ENCODE data around the gene CHST4. TPM values are rescaled to one million over a fixed set of nuclear protein-coding genes. Genes with fewer than 3 reads are reported as not detected.
A peak's percentile ranks its signal among the peaks of the same experiment; 100 is the strongest.

Gene CHST4
- under 1 TPM in 1 of 2 donors, not detected in 1; 0.67 TPM for total RNA-seq

DNA sequence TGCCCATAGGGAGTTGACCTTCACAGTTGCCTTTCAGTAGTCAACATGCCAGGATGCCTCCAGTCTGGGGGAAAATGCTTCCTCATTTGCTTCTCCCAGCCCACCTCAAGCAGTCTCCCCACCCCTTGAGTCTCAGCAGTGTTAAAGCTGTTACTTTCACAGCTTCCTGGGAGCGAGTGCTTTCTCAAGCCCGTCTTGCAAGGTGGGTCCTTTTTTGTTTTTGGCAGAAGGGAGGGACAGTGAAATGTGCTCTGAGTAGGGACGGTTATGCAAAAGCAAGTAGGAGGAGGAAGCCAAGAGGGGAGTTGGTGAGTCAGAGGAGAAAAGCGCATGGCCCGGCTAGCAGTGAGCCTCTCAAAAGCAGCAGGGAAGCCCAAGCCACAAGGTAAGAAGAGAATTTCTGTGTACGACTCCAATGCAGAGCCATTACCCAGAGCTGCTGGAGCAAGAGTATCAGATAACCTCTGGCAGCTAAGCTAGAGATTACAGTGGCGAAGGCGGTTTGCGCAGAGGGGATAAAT lies at the start of gene CHST4:
TSS of gene CHST4 (plus strand) at position 316 of the 521 bp plus-strand sequence. CDS start 10,252 bp downstream, outside the sequence.
- Histone ChIP-seq H3K27ac (no peak within 1 kb of the TSS), H3K4me3 (no peak within 1 kb of the TSS), H3K36me3 (no peaks in the 10 kb centered on the region), H3K9me3 (no peaks in the 10 kb centered on the region), H3K4me1 (peaks cover 0 to 7% of the 10 kb centered on the region in 2 donors), H3K27me3 (no peaks in the 10 kb centered on the region)
- no peak for DNase-seq (ENCODE audit: low spot score)
- TF ChIP-seq, protein P1, sequence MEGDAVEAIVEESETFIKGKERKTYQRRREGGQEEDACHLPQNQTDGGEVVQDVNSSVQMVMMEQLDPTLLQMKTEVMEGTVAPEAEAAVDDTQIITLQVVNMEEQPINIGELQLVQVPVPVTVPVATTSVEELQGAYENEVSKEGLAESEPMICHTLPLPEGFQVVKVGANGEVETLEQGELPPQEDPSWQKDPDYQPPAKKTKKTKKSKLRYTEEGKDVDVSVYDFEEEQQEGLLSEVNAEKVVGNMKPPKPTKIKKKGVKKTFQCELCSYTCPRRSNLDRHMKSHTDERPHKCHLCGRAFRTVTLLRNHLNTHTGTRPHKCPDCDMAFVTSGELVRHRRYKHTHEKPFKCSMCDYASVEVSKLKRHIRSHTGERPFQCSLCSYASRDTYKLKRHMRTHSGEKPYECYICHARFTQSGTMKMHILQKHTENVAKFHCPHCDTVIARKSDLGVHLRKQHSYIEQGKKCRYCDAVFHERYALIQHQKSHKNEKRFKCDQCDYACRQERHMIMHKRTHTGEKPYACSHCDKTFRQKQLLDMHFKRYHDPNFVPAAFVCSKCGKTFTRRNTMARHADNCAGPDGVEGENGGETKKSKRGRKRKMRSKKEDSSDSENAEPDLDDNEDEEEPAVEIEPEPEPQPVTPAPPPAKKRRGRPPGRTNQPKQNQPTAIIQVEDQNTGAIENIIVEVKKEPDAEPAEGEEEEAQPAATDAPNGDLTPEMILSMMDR (IDR thresholded peaks at IDR 0.05), result no peak

DNA sequence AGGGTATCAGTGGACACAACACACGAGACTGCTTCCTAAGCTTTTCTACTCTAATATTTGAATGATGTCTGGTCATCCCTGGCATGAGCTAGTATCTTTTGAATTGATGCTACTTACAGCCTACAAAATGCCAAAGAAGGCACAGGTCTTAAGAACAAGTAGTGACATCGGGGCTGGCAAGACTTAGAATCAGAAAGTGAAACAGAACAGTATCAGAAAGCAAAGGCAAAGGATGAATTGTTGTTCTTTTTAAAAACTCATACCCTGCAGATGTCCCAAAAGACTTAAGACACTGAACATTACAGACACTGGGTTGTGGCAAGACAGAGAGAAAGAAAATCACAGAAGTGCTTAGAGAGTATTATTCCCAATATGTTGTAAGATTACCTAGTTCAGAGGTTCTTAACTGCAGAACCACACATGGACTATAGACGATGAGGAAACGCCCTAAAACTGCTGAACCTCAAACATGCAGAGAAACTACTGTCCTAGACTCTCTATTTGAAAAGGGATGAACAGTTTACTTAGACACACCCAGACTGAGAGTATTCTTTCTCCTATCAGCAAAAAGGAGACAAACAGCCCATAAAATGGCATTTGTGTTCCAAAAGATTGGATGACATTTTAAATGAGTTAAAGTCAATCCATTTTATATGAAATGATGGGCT lies 49.6 kb upstream of the CHST4 start:
- DNase-seq (ENCODE audit: low spot score), result no peak
- Histone ChIP-seq H3K36me3 (peaks cover 40% of the 10 kb centered on the region), H3K4me3 (no peak overlapping the region), H3K9me3 (no peaks in the 10 kb centered on the region), H3K4me1 (no peaks in the 10 kb centered on the region), H3K27ac (no peak overlapping the region), H3K27me3 (no peaks in the 10 kb centered on the region)
- TF ChIP-seq, protein P1 (IDR thresholded peaks at IDR 0.05), result no peak

DNA sequence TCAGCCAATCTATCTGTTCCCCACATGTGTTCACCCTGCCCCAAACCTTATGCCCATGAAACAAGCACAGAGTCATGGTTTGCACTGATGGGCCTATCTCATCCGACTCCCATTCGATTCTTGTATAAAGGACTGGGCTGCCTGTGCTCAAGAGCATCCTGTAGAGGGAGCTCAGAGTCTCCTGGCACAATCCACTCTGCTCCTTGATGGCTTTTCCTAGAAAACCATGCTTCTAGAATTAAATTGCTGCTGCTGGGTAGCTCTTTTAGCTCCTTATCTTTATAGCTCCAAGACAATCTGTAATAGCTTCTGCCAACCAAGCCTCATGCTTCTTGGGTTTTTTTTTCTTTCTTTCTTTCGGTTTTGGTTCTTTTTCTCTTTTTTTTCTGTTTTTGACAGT lies 46.8 kb upstream of the CHST4 start:
- H3K36me3 ChIP-seq, result peaks cover 38% of the 10 kb centered on the region

DNA sequence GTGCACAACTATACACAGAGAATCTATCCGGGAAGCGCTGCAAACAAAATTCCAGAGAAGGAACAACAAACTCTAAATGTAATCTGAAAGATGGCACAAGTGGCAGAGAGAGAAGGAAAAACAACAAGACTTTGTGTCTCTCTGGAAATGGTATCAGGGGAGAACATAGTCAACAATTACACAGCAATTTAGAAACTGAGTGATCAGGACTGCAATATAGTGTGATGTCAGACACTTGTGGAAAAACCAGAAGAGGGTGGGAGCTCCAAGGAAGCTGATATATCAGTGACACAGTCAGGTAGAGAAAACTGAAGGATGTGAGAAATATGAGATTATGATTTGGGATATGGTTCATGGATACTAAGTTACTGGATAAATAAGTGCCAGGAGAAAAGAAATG lies 45.3 kb upstream of the CHST4 start:
- peaks cover 23% of the 10 kb centered on the region for H3K36me3 ChIP-seq
- H3K9me3 ChIP-seq, result no peaks in the 10 kb centered on the region
- no peak overlapping the region for H3K27ac ChIP-seq
- no peak for DNase-seq (ENCODE audit: low spot score)
- no peak overlapping the region for H3K4me3 ChIP-seq
- TF ChIP-seq, protein P1 (IDR thresholded peaks at IDR 0.05), result no peak
- H3K27me3 ChIP-seq, result no peaks in the 10 kb centered on the region
- H3K4me1 ChIP-seq, result peaks cover 0 to 11% of the 10 kb centered on the region in 2 donors

More for the DNA sequence above, 46.8 kb upstream of the CHST4 start:
- no peak overlapping the region for H3K27ac ChIP-seq
- no peaks in the 10 kb centered on the region for H3K27me3 ChIP-seq
- H3K4me3 ChIP-seq, result no peak overlapping the region
- TF ChIP-seq, protein P1 (IDR thresholded peaks at IDR 0.05), result peak in 1 of 2 donors; percentile 22
- peaks cover 0 to 11% of the 10 kb centered on the region in 2 donors for H3K4me1 ChIP-seq
- DNase-seq (ENCODE audit: low spot score), result no peak
- H3K9me3 ChIP-seq, result no peaks in the 10 kb centered on the region

DNA sequence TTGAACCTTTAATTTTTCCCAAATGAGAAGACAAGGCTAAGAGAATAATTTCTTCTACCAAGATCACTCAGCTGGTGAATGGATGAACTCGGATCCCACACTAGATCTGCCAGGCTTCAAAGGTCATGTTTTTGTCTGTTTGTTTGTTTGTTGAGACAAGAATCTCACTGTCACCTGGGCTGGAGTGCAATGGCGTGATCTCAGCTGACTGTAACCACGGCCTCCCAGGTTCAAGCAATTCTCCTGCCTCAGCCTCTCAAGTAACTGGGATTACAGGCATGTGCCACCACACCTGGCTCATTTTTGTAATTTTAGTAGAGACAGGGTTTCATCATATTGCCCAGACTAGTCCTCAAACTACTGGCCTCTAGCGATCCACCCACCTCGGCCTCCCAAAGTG lies 43.7 kb upstream of the CHST4 start:
- peaks cover 0 to 11% of the 10 kb centered on the region in 2 donors for H3K4me1 ChIP-seq
- DNase-seq (ENCODE audit: low spot score), result no peak

More for the DNA sequence above, 43.7 kb upstream of the CHST4 start:
- H3K4me3 ChIP-seq, result no peak overlapping the region
- no peak overlapping the region for H3K27ac ChIP-seq
- H3K27me3 ChIP-seq, result no peaks in the 10 kb centered on the region
- peaks cover 8% of the 10 kb centered on the region for H3K36me3 ChIP-seq
- TF ChIP-seq, protein P1 (IDR thresholded peaks at IDR 0.05), result no peak
- H3K9me3 ChIP-seq, result no peaks in the 10 kb centered on the region
